ENCODE measurements around the gene ABTB1.

DNA sequence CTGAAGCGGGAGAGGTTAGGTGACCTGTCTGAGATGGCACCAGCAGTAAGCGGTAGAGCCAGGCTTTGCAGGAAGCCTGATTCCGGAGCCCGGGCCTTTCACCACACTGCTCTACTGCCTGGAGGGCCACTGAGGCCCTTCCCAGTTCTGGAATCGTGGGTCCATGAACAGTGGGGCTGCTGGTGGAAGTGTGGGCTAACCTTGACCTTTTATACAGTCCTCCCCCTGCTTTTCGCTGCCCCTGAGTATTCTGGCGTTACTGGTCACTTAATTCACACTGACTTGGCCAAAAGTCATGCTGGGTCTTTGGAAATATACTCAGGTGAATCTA, 2.6 kb upstream of the ABTB1 start:
- TF ChIP-seq, protein P1, sequence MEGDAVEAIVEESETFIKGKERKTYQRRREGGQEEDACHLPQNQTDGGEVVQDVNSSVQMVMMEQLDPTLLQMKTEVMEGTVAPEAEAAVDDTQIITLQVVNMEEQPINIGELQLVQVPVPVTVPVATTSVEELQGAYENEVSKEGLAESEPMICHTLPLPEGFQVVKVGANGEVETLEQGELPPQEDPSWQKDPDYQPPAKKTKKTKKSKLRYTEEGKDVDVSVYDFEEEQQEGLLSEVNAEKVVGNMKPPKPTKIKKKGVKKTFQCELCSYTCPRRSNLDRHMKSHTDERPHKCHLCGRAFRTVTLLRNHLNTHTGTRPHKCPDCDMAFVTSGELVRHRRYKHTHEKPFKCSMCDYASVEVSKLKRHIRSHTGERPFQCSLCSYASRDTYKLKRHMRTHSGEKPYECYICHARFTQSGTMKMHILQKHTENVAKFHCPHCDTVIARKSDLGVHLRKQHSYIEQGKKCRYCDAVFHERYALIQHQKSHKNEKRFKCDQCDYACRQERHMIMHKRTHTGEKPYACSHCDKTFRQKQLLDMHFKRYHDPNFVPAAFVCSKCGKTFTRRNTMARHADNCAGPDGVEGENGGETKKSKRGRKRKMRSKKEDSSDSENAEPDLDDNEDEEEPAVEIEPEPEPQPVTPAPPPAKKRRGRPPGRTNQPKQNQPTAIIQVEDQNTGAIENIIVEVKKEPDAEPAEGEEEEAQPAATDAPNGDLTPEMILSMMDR (conservative IDR thresholded peaks at IDR 0.05; ENCODE audit: low read length) = no peak
- no peak for TF ChIP-seq EZH2phosphoT487 (IDR thresholded peaks at IDR 0.05; ENCODE audit: borderline replicate concordance, low read depth, low read length)

Measured in OCI-LY7 (cell line).